Measurements from ENCODE around the gene GTF3C2.

- no peak for TF ChIP-seq POLR2A (IDR thresholded peaks at IDR 0.05; ENCODE audit: low read length)
- TF ChIP-seq GATA1 (IDR thresholded peaks at IDR 0.05; ENCODE audit: low read depth, low read length): no peak
Measured at GRCh38 chr2:27304488-27305240, 51.9 kb downstream of the GTF3C2 start.
